GM12892 (cell line): Measurements from ENCODE around the gene PLPP1.

Experiments
- DNase-seq: peaks from one replicate; pipeline ENCODE4 v3.0.0; 2011; ENCODE audit not compliant: insufficient read length
- FAIRE-seq: peaks from 2 replicates; lab custom pipeline; 2011; peaks lifted over from hg19 to GRCh38; lab: Jason Lieb, UNC
- POLR2A ChIP-seq: IDR thresholded peaks from 2 replicates; pipeline ENCODE4 v1.6.1; 2011; ENCODE audit warnings: low read depth, low read length, control low read depth
- POLR2AphosphoS5 ChIP-seq: IDR thresholded peaks from 2 replicates; pipeline ENCODE4 v1.6.1; 2011; ENCODE audit warnings: low read depth, low read length, control low read depth
- TAF1 ChIP-seq: IDR thresholded peaks from 2 replicates; pipeline ENCODE4 v1.6.1; 2011; ENCODE audit warnings: low read depth, mild to moderate bottlenecking, control low read depth, low read length, borderline replicate concordance

The PLPP1 gene

DNA sequence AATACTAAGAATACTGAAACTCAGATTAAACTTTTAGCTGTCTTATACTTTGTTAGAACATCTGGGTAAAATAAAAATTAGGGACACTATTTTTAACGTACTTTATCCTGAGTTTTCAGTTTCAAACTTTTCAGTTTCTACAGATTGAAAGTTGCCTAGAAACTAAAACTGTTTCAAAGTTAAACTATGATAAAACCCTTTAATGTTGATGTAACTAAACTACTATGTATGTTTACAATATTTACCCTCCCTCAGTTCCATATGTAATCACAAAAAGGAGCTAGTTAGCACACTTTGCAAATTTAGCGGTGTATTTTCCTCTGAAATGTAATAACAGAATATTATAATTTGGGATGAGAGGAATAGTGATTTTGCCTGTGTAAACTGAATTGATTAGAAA is 121.1 kb downstream of the PLPP1 start:
- FAIRE-seq (no peak), DNase-seq (no peak)
- TF ChIP-seq POLR2AphosphoS5: no peak
- TF ChIP-seq POLR2A: no peak

DNA sequence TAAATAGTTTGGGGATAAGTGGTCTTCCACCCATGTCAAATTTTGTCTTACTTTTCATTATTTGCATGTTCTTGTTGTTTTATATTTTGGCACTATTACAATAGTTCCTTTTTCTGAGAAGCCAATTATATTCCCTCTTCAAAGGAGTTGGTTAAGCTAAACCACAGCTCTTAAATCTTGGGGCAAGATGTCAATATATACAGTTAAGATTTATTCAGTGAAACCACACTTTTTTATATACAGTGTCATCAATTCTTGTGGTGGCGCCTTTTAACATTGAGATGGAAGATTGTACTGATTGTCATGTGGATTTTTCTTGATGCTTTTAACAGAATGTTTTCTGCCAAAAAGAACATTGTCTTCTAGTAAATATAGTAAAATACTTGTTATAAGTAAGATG is 122.9 kb downstream of the PLPP1 start:
- FAIRE-seq (no peak), DNase-seq (no peak)
- TF ChIP-seq POLR2AphosphoS5: no peak
- no peak for TF ChIP-seq TAF1
- TF ChIP-seq POLR2A: no peak

- FAIRE-seq (no peak), DNase-seq (no peak)
- TF ChIP-seq POLR2AphosphoS5 (no peak), TAF1 (no peak)
Observed at GRCh38 chr5:55410845-55411244, 123.9 kb downstream of the PLPP1 start.

DNA sequence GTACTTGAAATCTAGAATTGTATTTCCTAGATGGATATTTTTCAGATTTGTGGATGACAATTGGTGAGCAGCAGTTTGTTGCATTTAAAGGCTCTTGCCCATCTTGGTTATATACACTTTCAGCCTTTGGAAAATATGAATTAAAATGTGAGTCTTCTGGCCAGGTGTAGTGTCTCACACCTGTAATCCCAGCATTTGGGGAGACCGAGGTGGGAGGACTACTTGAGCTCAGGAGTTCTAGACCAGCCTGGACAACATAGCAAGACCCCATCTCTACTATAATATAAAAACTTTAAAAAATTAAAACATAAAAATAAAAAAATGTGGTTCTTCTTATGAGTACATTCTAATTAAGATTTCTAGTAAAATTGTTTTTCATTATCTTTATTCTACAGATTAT is 125.0 kb downstream of the PLPP1 start:
- TF ChIP-seq TAF1 (no peak), POLR2AphosphoS5 (no peak), POLR2A (no peak)

GRCh38 chr5:55407984-55408383 is 126.8 kb downstream of the PLPP1 start:
- DNase-seq (no peak), FAIRE-seq (no peak)
- TF ChIP-seq POLR2A (no peak), TAF1 (no peak), POLR2AphosphoS5 (no peak)

More for the DNA sequence above, 125.0 kb downstream of the PLPP1 start:
- no peak for DNase-seq
- FAIRE-seq: no peak

GRCh38 chr5:55407059-55407684 is 127.6 kb downstream of the PLPP1 start:
- DNase-seq (no peak), FAIRE-seq (no peak)
- TF ChIP-seq TAF1 (no peak), POLR2A (no peak)

- FAIRE-seq (no peak), DNase-seq (no peak)
Observed at GRCh38 chr5:55406292-55406691, 128.5 kb downstream of the PLPP1 start.

DNA sequence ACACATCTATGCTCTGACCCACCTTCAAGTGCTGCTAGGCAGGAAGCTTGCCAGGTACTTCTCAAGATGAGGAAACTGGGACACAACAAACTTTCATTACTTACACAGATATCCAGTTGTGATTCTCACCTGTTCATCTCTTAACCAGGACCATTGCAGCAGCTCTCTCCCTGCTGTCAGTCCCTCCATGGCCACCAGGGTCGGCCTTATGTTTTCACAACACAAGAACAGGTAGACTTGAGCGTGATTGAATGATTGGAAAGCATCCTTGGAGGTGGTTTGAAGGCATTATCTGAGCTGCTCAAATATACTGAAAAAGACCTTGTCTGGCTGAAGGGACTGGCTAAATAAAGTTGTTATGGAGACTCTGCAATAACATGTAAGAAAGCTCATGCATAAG is 132.6 kb downstream of the PLPP1 start:
- FAIRE-seq (no peak), DNase-seq (no peak)
- TF ChIP-seq POLR2AphosphoS5: no peak

More at GRCh38 chr5:55406292-55406691, 128.5 kb downstream of the PLPP1 start:
- no peak for TF ChIP-seq POLR2AphosphoS5
- no peak for TF ChIP-seq TAF1
- no peak for TF ChIP-seq POLR2A

GRCh38 chr5:55393501-55394175 is 141.1 kb downstream of the PLPP1 start:
- DNase-seq: no peak
- no peak for FAIRE-seq
- TF ChIP-seq POLR2AphosphoS5 (no peak), TAF1 (no peak), POLR2A (no peak)

GRCh38 chr5:55392669-55393068 is 142.1 kb downstream of the PLPP1 start:
- FAIRE-seq: peak; percentile 36
- TF ChIP-seq POLR2A (no peak), POLR2AphosphoS5 (no peak), TAF1 (no peak)
- no peak for DNase-seq

DNA sequence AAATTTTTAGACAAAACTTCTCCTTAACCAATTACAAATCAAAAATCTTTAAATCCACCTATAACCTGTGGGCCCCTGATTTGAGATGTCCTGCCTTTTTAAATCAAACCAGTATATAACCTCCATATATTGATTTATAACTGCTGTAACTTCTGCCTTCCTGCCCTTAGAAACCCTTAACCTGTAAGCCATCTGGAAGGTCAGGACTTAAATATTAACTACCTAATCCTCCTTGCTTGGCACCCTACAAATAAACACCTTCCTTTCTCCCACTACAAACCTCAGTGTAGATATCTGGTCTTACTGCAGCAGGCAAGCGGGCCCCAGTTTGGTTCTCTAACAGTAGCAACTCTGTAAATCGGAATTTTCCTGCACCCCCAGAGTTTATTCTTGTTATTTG is 143.1 kb downstream of the PLPP1 start:
- FAIRE-seq (no peak), DNase-seq (no peak)
- no peak for TF ChIP-seq POLR2AphosphoS5
- TF ChIP-seq TAF1: no peak
- no peak for TF ChIP-seq POLR2A

DNA sequence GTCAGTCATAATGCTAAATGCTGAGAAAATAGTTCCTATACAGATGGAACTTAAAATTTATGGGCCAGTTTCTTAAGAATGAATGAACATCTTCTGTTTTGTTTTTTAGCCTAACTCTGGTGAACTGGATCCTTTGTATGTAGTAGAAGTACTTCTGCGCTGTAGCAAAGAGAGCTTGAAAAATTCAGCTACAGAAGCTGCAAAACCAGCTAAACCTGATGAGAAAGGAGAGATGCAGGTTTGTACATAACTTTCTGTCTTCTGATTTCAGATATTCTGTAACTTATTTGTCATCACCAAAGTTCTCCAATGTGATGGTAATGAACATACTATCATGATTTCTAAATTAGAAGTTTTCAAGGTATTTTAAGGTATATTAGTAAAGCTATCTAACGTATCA is 146.9 kb downstream of the PLPP1 start:
- FAIRE-seq: no peak
- DNase-seq: no peak
- TF ChIP-seq TAF1 (no peak), POLR2AphosphoS5 (no peak)
